Transverse colon (tissue), 4 donors: ENCODE results near the gene TADA2B. TPM values are rescaled to one million over a fixed set of nuclear protein-coding genes. Genes with fewer than 3 reads are reported as not detected.

Source experiments
- DNase-seq: peaks from one replicate; pipeline ENCODE4 v3.0.0-alpha.2; 2019
- H3K27ac ChIP-seq, 4 donors: fragments of 200-600 bp; sonication (generic); 2 replicates each; pipeline ENCODE4 v1.5.1; 2016 to 2018; ENCODE audit warnings: inconsistent platforms in 4 of 4
- H3K27me3 ChIP-seq: fragments of 200-600 bp; sonication (generic); 2 replicates; pipeline ENCODE4 v1.5.1; 2017; ENCODE audit warnings: inconsistent platforms
- H3K36me3 ChIP-seq, 4 donors: fragments of 200-600 bp; sonication (generic); 2 replicates each; pipeline ENCODE4 v1.5.1; 2017 to 2019; ENCODE audit warnings: inconsistent platforms in 4 of 4
- H3K4me1 ChIP-seq, 4 donors: fragments of 200-600 bp; sonication (generic); 2 replicates each; pipeline ENCODE4 v1.5.1; 2017 to 2020; ENCODE audit warnings: inconsistent platforms in 4 of 4
- H3K4me3 ChIP-seq, 4 donors: fragments of 200-600 bp; sonication (generic); 1 replicate in 1 of 4; 2 replicates in 3 of 4; pipeline versions ENCODE4 v1.5.1 to v1.6.1; 2017 to 2019; ENCODE audit warnings: inconsistent platforms in 4 of 4
- H3K9me3 ChIP-seq, 2 donors: fragments of 200-600 bp; sonication (generic); 2 replicates each; pipeline ENCODE4 v1.5.1; 2017 to 2019; ENCODE audit warnings: inconsistent platforms in 2 of 2
- EP300 ChIP-seq: sonication (generic); formaldehyde crosslinking; IDR thresholded peaks from one replicate; pipeline ENCODE4 v1.6.1; 2017; ENCODE audit warnings: antibody characterized with exemption, low read depth
- POLR2A ChIP-seq: fragments of 450-650 bp; IDR thresholded peaks from one replicate; pipeline ENCODE4 v1.6.1; 2016; ENCODE audit warnings: antibody characterized with exemption, mild to moderate bottlenecking, moderate library complexity
- POLR2AphosphoS5 ChIP-seq, 3 donors: sonication (generic); formaldehyde crosslinking; IDR thresholded peaks; one replicate each; pipeline ENCODE4 v1.6.1; 2016; ENCODE audit warnings: antibody characterized with exemption in 3 of 3
- WGBS, 2 donors: methylation state at CpG; one replicate each; pipeline ENCODE4 v1.1.5; 2018; ENCODE audit warnings: low coverage in 1 of 2; 5-methylcytosine and 5-hydroxymethylcytosine counted together
- in situ Hi-C, 4 donors: fragments of 200-750 bp; cut with MboI; loops; one replicate each; pipeline versions ENCODE4 v1.15.0 to v1.15.1; 2017; ENCODE audit warnings: low sequenced_read_pairs in 3 of 4, low pct_ligation_motif_present in 1 of 4, low pct_unique_long_range_greater_than_20kb in 1 of 4
- intact Hi-C: fragments of 100-400 bp; cut with DNase I; formaldehyde crosslinking; loops from one replicate; pipeline ENCODE4 v1.15.1; 2023; ENCODE audit warnings: low total_unique reads
- total RNA-seq, 4 donors: library from RNA; depleted of rRNA; stranded (reverse); fragments of >200 nt; gene quantifications; one replicate each; pipeline ENCODE4 v1.1.0, GENCODE V29; 2016
- TF ChIP-seq, protein P1 (sequence below), 5 experiments: fragments of 200-600 bp in 3 of 5; fragments of 450-650 bp in 2 of 5; sonication (generic) in 3 of 5; IDR thresholded peaks; 1 replicate in 2 of 5; 2 replicates in 3 of 5; pipeline ENCODE4 v1.5.1; 2016 to 2017; ENCODE audit warnings: antibody characterized with exemption in 5 of 5, inconsistent platforms in 3 of 5, mild to moderate bottlenecking in 2 of 5, moderate library complexity in 1 of 5

The TADA2B gene
- total RNA-seq, 4 donors from 2014 or later = 18.7 to 31.8 (median 27.4) TPM

DNA sequence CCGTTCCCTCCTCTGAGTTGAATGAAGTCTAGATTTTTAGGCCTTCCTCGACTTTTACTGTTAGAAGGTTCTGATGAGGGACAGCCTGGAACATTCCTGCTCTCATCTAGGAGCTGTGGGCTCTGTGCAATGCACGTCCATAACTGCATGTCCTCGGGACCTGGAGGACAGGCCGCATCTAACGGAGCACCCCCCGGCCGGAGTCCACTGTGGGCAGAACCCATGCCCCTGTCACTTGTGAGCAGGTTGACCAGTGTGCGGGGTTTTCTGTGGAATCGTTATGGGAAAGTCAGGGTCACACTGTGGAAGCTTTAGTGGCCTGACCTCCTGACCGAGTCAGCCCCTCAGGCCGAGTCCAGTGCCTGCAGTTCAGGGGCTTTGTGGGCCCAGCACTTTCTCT, 19.3 kb upstream of the TADA2B start:
- Histone ChIP-seq H3K27me3 (no peaks in the 10 kb centered on the region), H3K4me3 (no peak overlapping the region)
- in situ Hi-C loops = no loop called here

DNA sequence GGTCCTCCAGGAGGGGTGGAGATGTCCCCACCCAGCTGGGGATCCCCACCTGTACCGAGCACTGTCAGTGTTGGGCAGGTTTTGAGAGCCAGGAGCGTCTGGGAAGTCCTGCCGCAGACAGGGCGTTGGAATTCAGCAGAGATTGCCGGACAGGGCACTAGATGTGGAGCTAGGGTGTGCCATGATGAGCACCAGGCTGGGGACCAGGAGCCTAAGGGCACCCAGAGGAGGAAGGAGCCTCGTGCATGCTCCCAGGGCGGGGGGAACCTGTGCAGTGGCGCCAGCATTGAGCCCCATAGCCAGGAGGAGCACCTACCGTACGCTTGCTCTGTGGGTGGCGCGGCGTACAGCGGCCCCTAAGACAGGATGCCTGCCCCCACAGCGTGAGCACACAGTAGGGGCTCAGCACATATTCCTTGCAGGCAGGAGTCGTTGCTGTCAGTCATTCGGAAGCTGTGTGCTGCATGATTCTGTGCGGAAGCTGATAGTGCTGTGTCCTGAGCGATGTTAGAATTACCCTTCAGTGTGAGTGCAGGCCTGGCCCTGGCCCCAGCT, 18.8 kb upstream of the TADA2B start:
- Histone ChIP-seq H3K27me3 (no peaks in the 10 kb centered on the region), H3K36me3 (peaks cover 0 to 30% (median 9%) of the 10 kb centered on the region in 4 donors), H3K4me1 (no peaks in the 10 kb centered on the region), H3K27ac (no peak overlapping the region), H3K9me3 (no peaks in the 10 kb centered on the region), H3K4me3 (no peak overlapping the region)
- TF ChIP-seq, protein P1, sequence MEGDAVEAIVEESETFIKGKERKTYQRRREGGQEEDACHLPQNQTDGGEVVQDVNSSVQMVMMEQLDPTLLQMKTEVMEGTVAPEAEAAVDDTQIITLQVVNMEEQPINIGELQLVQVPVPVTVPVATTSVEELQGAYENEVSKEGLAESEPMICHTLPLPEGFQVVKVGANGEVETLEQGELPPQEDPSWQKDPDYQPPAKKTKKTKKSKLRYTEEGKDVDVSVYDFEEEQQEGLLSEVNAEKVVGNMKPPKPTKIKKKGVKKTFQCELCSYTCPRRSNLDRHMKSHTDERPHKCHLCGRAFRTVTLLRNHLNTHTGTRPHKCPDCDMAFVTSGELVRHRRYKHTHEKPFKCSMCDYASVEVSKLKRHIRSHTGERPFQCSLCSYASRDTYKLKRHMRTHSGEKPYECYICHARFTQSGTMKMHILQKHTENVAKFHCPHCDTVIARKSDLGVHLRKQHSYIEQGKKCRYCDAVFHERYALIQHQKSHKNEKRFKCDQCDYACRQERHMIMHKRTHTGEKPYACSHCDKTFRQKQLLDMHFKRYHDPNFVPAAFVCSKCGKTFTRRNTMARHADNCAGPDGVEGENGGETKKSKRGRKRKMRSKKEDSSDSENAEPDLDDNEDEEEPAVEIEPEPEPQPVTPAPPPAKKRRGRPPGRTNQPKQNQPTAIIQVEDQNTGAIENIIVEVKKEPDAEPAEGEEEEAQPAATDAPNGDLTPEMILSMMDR (IDR thresholded peaks at IDR 0.05) = no peak
- no peak for TF ChIP-seq EP300
- no peak for TF ChIP-seq POLR2AphosphoS5 (IDR thresholded peaks at IDR 0.05)
- TF ChIP-seq POLR2A = no peak
- in situ Hi-C loops = no loop called here
- DNase-seq = no peak
- intact Hi-C loops = no loop called here
- WGBS, 2 donors = 94% methylated on average over 16 of the region's 19 CpGs; no CpG with 5 or more reads in 1 of the 2 donors

More for the DNA sequence above, 19.3 kb upstream of the TADA2B start:
- Histone ChIP-seq H3K27ac (no peak overlapping the region), H3K9me3 (no peaks in the 10 kb centered on the region), H3K4me1 (no peaks in the 10 kb centered on the region), H3K36me3 (peaks cover 0 to 30% (median 9%) of the 10 kb centered on the region in 4 donors)
- intact Hi-C loops = no loop called here
- TF ChIP-seq, protein P1 (IDR thresholded peaks at IDR 0.05) = no peak
- TF ChIP-seq EP300 (no peak), POLR2A (no peak), POLR2AphosphoS5 (IDR thresholded peaks at IDR 0.05) (no peak)
- WGBS, 2 donors = 96 to 100% methylated on average over 1 to 12 of the region's 12 CpGs
- no peak for DNase-seq

DNA sequence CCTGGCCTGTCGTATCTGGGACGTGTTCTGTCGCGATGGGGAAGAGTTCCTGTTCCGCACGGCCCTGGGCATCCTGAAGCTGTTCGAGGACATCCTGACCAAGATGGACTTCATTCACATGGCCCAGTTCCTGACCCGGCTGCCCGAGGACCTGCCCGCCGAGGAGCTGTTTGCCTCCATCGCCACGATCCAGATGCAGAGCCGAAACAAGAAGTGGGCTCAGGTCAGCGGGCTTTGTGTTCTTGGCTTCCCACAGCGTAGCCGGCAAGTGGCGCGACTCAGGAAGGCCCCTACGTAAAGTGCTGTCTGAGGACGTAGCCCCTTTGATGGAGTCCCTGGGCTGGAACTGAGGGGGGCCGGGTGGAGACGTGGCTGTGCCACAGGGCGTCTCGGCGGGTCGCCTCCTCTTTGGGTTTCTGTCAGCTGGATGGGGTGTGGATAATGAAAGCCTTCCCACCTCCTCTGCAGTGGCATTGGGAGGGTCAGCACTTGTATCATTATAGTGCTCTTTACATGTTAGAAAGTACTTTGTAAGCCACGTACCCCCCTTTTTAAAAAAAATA, 18.1 kb upstream of the TADA2B start:
- intact Hi-C loops = no loop called here
- Histone ChIP-seq H3K4me3 (no peak overlapping the region), H3K4me1 (no peaks in the 10 kb centered on the region), H3K27ac (no peak overlapping the region), H3K9me3 (no peaks in the 10 kb centered on the region), H3K27me3 (no peaks in the 10 kb centered on the region), H3K36me3 (peaks cover 0 to 34% (median 9%) of the 10 kb centered on the region in 4 donors)
- 87 to 92% methylated on average over 13 to 28 of the region's 28 CpGs for WGBS, 2 donors
- TF ChIP-seq, protein P1 (IDR thresholded peaks at IDR 0.05) = no peak
- no peak for TF ChIP-seq EP300
- TF ChIP-seq POLR2A = no peak
- no peak for TF ChIP-seq POLR2AphosphoS5 (IDR thresholded peaks at IDR 0.05)
- DNase-seq = no peak
- in situ Hi-C loops = no loop called here

DNA sequence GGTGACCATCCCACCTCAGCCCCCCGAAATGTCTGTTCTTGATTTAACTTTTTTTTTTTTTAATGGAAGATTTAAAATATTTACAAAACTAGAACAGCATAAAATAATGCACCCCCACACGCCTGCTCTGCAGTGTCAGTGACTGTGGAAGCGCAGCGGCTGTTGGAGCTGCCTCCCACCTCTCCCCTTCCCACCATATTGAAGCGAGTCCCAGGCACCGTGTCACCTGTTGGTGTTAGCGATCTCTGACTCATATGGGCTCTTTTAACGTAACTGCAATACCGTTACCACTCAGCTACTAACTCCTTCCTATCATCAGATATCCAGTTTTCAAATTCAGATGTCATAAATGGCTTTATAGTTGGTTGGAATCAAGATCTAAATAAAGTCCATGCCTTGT, 17.1 kb upstream of the TADA2B start:
- Histone ChIP-seq H3K9me3 (no peaks in the 10 kb centered on the region), H3K4me3 (no peak overlapping the region), H3K27me3 (no peaks in the 10 kb centered on the region), H3K36me3 (peaks cover 0 to 42% (median 12%) of the 10 kb centered on the region in 4 donors), H3K4me1 (no peaks in the 10 kb centered on the region), H3K27ac (no peak overlapping the region)
- in situ Hi-C loops (no loop called here), intact Hi-C loops (no loop called here)
- WGBS, 2 donors = 88 to 95% methylated on average over 9 of the region's 9 CpGs
- TF ChIP-seq EP300 = no peak
- TF ChIP-seq POLR2A = no peak
- TF ChIP-seq, protein P1 (IDR thresholded peaks at IDR 0.05) = no peak
- no peak for TF ChIP-seq POLR2AphosphoS5 (IDR thresholded peaks at IDR 0.05)
- no peak for DNase-seq
